Measurements from ENCODE around the gene DRD1.
"Not testable (repeated sequence)": the region's sequence is repeated elsewhere in the genome, so short reads cannot be mapped to it uniquely, and the experiment has no call there.

DNA sequence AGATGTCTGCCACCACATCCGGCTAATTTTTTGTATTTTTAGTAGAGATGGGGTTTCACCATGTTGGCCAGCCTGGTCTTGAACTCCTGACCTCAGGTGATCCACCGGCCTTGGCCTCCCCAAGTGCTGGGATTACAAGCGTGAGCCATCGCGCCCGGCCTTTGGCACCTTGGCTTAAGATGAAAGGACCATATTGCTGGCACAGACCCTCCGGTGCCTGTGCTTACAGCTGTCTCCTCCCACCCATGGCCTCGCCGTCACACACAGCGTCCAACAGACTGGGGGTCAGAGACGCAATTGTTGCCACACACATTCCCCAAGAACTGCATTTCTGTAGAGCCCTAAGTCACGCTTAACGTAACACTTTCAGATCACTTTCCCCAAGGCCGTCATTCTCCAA lies 2.4 kb upstream of the DRD1 start:
- TF ChIP-seq, protein P1, sequence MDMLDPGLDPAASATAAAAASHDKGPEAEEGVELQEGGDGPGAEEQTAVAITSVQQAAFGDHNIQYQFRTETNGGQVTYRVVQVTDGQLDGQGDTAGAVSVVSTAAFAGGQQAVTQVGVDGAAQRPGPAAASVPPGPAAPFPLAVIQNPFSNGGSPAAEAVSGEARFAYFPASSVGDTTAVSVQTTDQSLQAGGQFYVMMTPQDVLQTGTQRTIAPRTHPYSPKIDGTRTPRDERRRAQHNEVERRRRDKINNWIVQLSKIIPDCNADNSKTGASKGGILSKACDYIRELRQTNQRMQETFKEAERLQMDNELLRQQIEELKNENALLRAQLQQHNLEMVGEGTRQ (IDR thresholded peaks at IDR 0.05; ENCODE audit: low read depth, low read length), result not testable (repeated sequence)
- not testable (repeated sequence) for TF ChIP-seq RAD21 (IDR thresholded peaks at IDR 0.05; ENCODE audit: low read length); CEBPB (IDR thresholded peaks at IDR 0.05; ENCODE audit: low read depth, low read length); POLR2A (IDR thresholded peaks at IDR 0.05; ENCODE audit: low read depth, low read length); SMC3 (IDR thresholded peaks at IDR 0.05; ENCODE audit: low read depth, low read length); NFE2L2 (IDR thresholded peaks at IDR 0.05; ENCODE audit: low read depth, low read length); RCOR1 (IDR thresholded peaks at IDR 0.05; ENCODE audit: insufficient replicate concordance, low read length); MAFK (IDR thresholded peaks at IDR 0.05; ENCODE audit: low read depth, low read length); CHD1 (IDR thresholded peaks at IDR 0.05; ENCODE audit: low read depth, low read length); MXI1 (IDR thresholded peaks at IDR 0.05; ENCODE audit: borderline replicate concordance, low read depth, low read length); MAZ (IDR thresholded peaks at IDR 0.05; ENCODE audit: borderline replicate concordance, low read depth, low read length); RFX5 (IDR thresholded peaks at IDR 0.05; ENCODE audit: low read depth, low read length)
- TF ChIP-seq, protein P2, sequence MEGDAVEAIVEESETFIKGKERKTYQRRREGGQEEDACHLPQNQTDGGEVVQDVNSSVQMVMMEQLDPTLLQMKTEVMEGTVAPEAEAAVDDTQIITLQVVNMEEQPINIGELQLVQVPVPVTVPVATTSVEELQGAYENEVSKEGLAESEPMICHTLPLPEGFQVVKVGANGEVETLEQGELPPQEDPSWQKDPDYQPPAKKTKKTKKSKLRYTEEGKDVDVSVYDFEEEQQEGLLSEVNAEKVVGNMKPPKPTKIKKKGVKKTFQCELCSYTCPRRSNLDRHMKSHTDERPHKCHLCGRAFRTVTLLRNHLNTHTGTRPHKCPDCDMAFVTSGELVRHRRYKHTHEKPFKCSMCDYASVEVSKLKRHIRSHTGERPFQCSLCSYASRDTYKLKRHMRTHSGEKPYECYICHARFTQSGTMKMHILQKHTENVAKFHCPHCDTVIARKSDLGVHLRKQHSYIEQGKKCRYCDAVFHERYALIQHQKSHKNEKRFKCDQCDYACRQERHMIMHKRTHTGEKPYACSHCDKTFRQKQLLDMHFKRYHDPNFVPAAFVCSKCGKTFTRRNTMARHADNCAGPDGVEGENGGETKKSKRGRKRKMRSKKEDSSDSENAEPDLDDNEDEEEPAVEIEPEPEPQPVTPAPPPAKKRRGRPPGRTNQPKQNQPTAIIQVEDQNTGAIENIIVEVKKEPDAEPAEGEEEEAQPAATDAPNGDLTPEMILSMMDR (conservative IDR thresholded peaks at IDR 0.05; ENCODE audit: low read depth, low read length), result not testable (repeated sequence)
- TF ChIP-seq, protein P3, sequence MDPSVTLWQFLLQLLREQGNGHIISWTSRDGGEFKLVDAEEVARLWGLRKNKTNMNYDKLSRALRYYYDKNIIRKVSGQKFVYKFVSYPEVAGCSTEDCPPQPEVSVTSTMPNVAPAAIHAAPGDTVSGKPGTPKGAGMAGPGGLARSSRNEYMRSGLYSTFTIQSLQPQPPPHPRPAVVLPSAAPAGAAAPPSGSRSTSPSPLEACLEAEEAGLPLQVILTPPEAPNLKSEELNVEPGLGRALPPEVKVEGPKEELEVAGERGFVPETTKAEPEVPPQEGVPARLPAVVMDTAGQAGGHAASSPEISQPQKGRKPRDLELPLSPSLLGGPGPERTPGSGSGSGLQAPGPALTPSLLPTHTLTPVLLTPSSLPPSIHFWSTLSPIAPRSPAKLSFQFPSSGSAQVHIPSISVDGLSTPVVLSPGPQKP (IDR thresholded peaks at IDR 0.05; ENCODE audit: borderline replicate concordance, low read depth, low read length), result not testable (repeated sequence)

Measured in IMR-90 (cell line).